ENCODE data around the gene RHOJ.

RHOJ gene

DNA sequence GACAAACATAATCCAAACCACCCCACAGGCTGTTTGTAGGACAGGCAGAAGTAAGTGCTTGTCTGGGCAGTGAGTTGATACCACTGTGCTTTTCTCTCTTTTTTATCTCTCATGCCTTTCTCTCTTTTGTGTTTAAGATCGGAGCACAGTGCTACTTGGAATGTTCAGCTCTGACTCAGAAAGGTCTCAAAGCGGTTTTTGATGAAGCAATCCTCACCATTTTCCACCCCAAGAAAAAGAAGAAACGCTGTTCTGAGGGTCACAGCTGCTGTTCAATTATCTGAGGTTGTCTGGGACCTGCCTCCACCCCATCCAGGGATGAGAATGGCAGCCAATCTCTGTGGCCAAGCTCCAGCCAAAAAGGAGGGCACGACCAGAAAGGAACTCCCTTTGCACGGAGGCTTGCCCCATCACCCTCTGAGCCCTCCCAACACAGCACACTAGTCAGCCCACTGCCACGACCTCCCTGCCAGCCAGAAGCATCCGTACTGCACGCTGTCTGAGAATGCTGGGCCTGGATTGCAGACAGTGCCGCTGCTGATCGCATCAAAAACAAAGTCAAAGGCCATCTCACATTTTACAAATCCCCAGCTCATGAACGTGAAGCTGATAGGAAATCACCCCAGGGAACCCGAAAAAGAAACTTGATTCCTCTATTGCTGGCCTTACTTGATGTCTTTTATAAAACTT, 86.6 kb downstream of the RHOJ start:
- TF ChIP-seq, protein P1, sequence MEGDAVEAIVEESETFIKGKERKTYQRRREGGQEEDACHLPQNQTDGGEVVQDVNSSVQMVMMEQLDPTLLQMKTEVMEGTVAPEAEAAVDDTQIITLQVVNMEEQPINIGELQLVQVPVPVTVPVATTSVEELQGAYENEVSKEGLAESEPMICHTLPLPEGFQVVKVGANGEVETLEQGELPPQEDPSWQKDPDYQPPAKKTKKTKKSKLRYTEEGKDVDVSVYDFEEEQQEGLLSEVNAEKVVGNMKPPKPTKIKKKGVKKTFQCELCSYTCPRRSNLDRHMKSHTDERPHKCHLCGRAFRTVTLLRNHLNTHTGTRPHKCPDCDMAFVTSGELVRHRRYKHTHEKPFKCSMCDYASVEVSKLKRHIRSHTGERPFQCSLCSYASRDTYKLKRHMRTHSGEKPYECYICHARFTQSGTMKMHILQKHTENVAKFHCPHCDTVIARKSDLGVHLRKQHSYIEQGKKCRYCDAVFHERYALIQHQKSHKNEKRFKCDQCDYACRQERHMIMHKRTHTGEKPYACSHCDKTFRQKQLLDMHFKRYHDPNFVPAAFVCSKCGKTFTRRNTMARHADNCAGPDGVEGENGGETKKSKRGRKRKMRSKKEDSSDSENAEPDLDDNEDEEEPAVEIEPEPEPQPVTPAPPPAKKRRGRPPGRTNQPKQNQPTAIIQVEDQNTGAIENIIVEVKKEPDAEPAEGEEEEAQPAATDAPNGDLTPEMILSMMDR (IDR thresholded peaks at IDR 0.05; ENCODE audit: insufficient read depth, low read depth, low read length, missing control alignments): no peak
- DNase-seq (ENCODE audit: low read depth): peak; percentile 10
- no peak overlapping the region for H3K4me3 ChIP-seq (ENCODE audit: low read length)

DNA sequence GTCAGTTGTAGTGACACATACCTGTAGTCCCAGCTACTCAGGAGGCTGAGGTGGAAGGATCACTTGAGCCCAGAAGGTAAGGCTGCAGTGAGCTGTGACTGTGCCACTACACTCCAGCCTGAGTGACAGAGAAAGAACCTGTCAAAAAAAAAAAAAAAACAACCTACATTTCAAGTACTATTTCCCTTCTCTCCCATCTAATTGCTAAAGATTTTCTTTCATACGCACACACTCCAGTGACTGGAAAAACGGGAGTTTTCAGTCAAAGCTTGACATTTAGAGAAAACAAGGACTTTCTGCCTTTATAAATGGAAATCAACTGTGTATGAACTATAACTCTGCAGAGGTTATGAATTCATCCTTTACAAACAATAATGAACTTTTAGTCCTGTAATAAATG, 88.6 kb downstream of the RHOJ start:
- no peak for DNase-seq (ENCODE audit: low read depth)
- TF ChIP-seq, protein P1 (IDR thresholded peaks at IDR 0.05; ENCODE audit: insufficient read depth, low read depth, low read length, missing control alignments): no peak

DNA sequence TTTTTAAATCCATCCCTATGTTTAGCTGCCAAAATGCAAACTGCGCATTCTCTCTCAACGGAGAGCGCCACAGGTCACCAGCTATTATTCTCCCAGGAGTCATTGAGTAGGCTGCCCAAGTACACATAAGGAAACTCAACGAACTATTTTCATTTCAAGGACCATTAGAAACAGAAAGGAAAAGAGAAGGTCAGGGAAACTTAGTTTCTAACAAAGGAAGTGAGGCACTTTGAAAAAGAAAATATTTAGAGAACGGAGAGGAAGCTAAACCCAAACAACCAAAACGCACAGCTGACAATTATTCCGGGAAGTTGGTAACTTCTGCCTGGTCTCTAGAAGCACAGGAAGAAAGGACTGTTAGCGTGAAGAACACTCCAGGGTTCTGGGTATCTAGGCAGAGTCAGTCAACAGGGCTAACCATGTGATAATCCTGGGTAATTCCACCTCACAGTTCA, 91.0 kb downstream of the RHOJ start:
- DNase-seq (ENCODE audit: low read depth): no peak
- H3K4me3 ChIP-seq (ENCODE audit: low read length): no peak overlapping the region
- TF ChIP-seq, protein P1 (IDR thresholded peaks at IDR 0.05; ENCODE audit: insufficient read depth, low read depth, low read length, missing control alignments): no peak

More for the DNA sequence above, 88.6 kb downstream of the RHOJ start:
- no peak overlapping the region for H3K4me3 ChIP-seq (ENCODE audit: low read length)

DNA sequence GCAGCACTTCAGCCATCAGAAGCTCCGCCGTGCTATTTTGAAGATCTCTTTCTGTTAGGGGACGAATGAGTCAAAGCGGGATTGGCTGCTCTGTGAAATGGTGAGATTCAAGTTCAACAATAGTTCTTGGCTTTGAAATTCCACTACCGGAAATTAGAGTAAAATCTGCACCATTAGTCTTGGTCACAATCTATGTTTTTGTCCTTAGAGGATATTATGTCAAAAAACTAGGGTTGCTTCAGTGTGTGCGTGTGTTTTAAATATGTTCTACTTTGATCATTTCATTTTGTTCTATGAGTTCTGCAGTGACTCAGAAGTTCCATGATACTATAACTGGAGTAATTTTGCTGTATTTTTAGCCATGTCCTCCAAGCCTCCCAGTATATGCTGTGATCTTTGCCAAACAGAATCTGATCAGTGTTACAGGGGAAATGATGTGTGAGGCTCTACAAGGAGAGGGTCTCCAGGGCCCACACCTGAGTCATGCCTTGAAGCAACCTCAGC, 91.9 kb downstream of the RHOJ start:
- TF ChIP-seq, protein P1 (IDR thresholded peaks at IDR 0.05; ENCODE audit: insufficient read depth, low read depth, low read length, missing control alignments): no peak
- H3K4me3 ChIP-seq (ENCODE audit: low read length): no peak overlapping the region
- DNase-seq (ENCODE audit: low read depth): no peak

DNA sequence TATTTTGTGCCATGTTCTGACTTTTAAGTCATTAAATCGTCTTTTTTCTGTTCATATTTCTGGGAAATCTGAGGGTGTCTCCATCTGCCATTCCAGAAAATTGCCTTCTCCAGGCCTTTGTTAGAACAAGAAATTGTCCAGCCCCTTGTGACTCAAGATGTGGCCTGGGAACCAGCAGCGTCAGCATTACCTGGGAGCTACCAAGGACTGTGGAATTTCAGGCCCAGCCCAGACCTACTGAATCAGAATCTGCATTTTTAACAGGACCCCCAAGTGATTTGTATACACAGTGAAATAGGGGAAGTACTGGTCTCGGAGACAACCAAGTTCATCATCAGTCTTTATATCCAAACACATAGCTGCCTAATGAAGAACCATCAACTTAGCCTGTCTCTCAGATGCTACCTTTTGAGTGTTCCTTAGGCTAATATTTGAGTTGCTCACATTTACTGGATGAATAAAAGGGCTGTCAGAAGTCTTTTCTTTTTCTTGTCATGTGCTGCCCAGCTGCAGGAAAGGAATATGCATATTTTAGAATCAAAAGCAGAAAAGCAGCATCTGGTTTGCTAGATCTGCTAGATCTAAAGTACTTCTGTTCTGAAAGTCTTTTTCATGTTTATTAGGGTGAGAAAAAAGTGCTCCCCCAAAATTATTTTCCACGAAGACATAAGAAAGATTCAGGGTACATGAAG, 93.3 kb downstream of the RHOJ start:
- no peak overlapping the region for H3K4me3 ChIP-seq (ENCODE audit: low read length)
- DNase-seq (ENCODE audit: low read depth): peak; percentile 43
- TF ChIP-seq, protein P1 (IDR thresholded peaks at IDR 0.05; ENCODE audit: insufficient read depth, low read depth, low read length, missing control alignments): no peak

DNA sequence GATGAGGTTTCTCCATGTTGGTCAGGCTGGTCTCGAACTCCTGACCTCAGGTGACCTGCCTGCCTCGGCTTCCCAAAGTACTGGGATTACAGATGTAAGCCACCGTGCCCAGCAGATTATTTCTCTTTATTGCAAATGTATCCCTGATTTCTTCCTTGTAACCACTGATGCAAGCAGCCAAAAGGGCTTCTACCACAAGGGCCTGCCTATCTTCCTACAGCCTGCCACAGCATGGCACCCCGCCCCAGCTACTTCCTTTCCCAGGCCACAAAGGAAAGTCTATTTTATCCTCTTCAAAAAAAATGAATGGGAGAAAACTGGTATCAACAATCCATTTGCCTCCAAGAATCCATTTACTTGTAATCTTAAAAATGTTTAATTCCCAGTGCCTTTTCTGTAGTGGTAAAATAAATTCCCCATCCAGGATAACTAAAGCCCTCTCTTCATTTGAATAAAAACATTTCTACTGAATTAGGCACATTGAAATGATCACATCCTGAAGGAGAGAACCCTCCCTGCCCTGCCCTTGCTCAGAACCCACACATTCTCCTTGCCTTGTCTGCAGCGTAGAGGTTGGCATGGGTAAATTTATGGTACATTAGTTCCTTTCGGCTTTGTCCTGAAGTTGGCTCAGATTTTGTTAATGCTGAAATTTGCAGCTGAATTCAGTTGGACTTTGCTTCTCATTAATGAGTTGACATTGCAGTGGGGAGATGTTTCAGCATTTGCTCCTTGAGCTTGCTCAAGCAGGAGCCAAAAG, 95.3 kb downstream of the RHOJ start:
- DNase-seq (ENCODE audit: low read depth): no peak
- H3K4me3 ChIP-seq (ENCODE audit: low read length): no peak overlapping the region
- TF ChIP-seq, protein P1 (IDR thresholded peaks at IDR 0.05; ENCODE audit: insufficient read depth, low read depth, low read length, missing control alignments): no peak

All from epithelial cell of esophagus (primary cell).